HepG2 (cell line): ENCODE data around the gene GRIP1. TPM values are rescaled to one million over a fixed set of nuclear protein-coding genes. Genes with fewer than 3 reads are reported as not detected.

Source experiments
- ATAC-seq: fragments of 200-7000 bp; cut with Tn5 transposase; 3 replicates; pipeline ENCODE4 v1.9.1; 2020; ENCODE audit warnings: mild to moderate bottlenecking, moderate library complexity
- BruUV-seq: library from RNA; stranded (reverse); fragments of 400-500 nt; replicated peaks from 2 replicates; lab custom pipeline; 2021; lab: Mats Ljungman, UMichigan
- CTCF ChIA-PET: fragments of 300-600 bp; formaldehyde crosslinking; extraction: SDS; loops from one replicate; lab custom pipeline; 2021; ENCODE audit warnings: low total read pairs, inconsistent platforms, low intra/inter-chr PET ratio; lab: Yijun Ruan, JAX
- POLR2A ChIA-PET: fragments of 350-600 bp; sonication (Branson Sonifier 250); formaldehyde crosslinking; loops from one replicate; lab custom pipeline; 2020; ENCODE audit warnings: antibody characterized with exemption, inconsistent platforms; lab: Yijun Ruan, JAX
- DNase-seq: peaks from one replicate; pipeline ENCODE4 v3.0.0-alpha.2; 2015; ENCODE audit warnings: low spot score
- FAIRE-seq: peaks from 3 replicates; lab custom pipeline; 2011; peaks lifted over from hg19 to GRCh38; lab: Jason Lieb, UNC
- H2AFZ ChIP-seq: one replicate; pipeline ENCODE4 v1.6.1; 2011; ENCODE audit warnings: low read length, inconsistent platforms
- H3K27ac ChIP-seq: fragments of 300-600 bp; 3 replicates; pipeline ENCODE4 v1.8.0; 2011; ENCODE audit warnings: mixed run types, mild to moderate bottlenecking, mixed read lengths, low read length, inconsistent platforms; ENCODE audit not compliant: insufficient read depth; ENCODE audit errors: extremely low read length
- H3K27me3 ChIP-seq, 2 experiments: fragments of 200-600 bp in 1 of 2; 2 replicates in 1 of 2; 3 replicates in 1 of 2; pipeline versions ENCODE4 v1.6.0 to v1.8.0; 2011; ENCODE audit warnings: low read length in 2 of 2, mild to moderate bottlenecking in 2 of 2, moderate library complexity in 2 of 2, inconsistent platforms in 1 of 2; ENCODE audit not compliant: insufficient read depth in 2 of 2, control insufficient read depth in 1 of 2
- H3K36me3 ChIP-seq, 2 experiments: fragments of 200-600 bp in 1 of 2; replicated peaks in 1 of 2; 2 replicates in 1 of 2; 3 replicates in 1 of 2; pipeline versions ENCODE4 v1.5.1 to v1.8.0; 2011; ENCODE audit warnings: low read length in 2 of 2, inconsistent platforms in 1 of 2; ENCODE audit not compliant: insufficient read depth in 2 of 2, control insufficient read depth in 1 of 2
- H3K4me1 ChIP-seq: 2 replicates; pipeline ENCODE4 v1.5.1; 2012; ENCODE audit warnings: low read length, inconsistent platforms; ENCODE audit not compliant: insufficient read depth
- H3K4me2 ChIP-seq: 2 replicates; pipeline ENCODE4 v1.6.0; 2011; ENCODE audit warnings: low read depth, low read length, inconsistent platforms
- H3K4me3 ChIP-seq, 3 experiments: fragments of 200-600 bp in 1 of 3; sonication (generic), shearing (Covaris generic) in 1 of 3; replicated peaks in 1 of 3; 2 replicates each; pipeline ENCODE4 v1.5.1; 2011 to 2016; ENCODE audit warnings: low read length in 3 of 3, inconsistent platforms in 2 of 3, low read depth in 2 of 3, mild to moderate bottlenecking in 2 of 3, control low read depth in 1 of 3, mixed read lengths in 1 of 3; ENCODE audit not compliant: insufficient read depth in 1 of 3
- H3K79me2 ChIP-seq: one replicate; pipeline ENCODE4 v1.6.1; 2011; ENCODE audit warnings: low read length, inconsistent platforms; ENCODE audit not compliant: insufficient read depth
- H3K9ac ChIP-seq: 2 replicates; pipeline ENCODE4 v1.6.0; 2011; ENCODE audit warnings: mild to moderate bottlenecking, low read depth, low read length, inconsistent platforms; ENCODE audit not compliant: insufficient read depth
- H3K9me3 ChIP-seq: 2 replicates; pipeline ENCODE4 v1.5.1; 2012; ENCODE audit warnings: mild to moderate bottlenecking, low read length
- H4K20me1 ChIP-seq: 2 replicates; pipeline ENCODE4 v1.6.0; 2011; ENCODE audit warnings: inconsistent platforms, mild to moderate bottlenecking, low read length, moderate library complexity; ENCODE audit not compliant: insufficient read depth
- AKNA ChIP-seq: sonication (generic); formaldehyde crosslinking; IDR thresholded peaks from 2 replicates; pipeline ENCODE4 v1.4.0; 2020; ENCODE audit warnings: missing genetic modification reagents, borderline replicate concordance
- JUNB ChIP-seq: sonication (generic); formaldehyde crosslinking; IDR thresholded peaks from 2 replicates; pipeline ENCODE4 v1.8.0; 2022; ENCODE audit warnings: missing genetic modification reagents, mild to moderate bottlenecking, borderline replicate concordance
- LRRFIP1 ChIP-seq: sonication (generic); formaldehyde crosslinking; conservative IDR thresholded peaks from 2 replicates; pipeline ENCODE4 v1.4.0; 2020; ENCODE audit warnings: missing genetic modification reagents
- MEIS1 ChIP-seq: sonication (generic); formaldehyde crosslinking; IDR thresholded peaks from 2 replicates; pipeline ENCODE4 v1.9.0; 2021; ENCODE audit warnings: mild to moderate bottlenecking, missing genetic modification reagents, moderate library complexity, borderline replicate concordance
- NR2F1 ChIP-seq, 2 experiments: fragments of 450-650 bp in 1 of 2; formaldehyde crosslinking in 1 of 2; IDR thresholded peaks; 2 replicates each; pipeline versions ENCODE4 v1.5.0 to v1.6.1; 2016 to 2020; ENCODE audit warnings: mild to moderate bottlenecking in 1 of 2, missing compliant biosample characterization in 1 of 2, missing genetic modification reagents in 1 of 2, moderate library complexity in 1 of 2
- PHF21A ChIP-seq: sonication (generic); formaldehyde crosslinking; IDR thresholded peaks from 2 replicates; pipeline ENCODE4 v1.5.0; 2020; ENCODE audit warnings: mild to moderate bottlenecking, missing genetic modification reagents
- THAP11 ChIP-seq: IDR thresholded peaks from 2 replicates; pipeline ENCODE4 v1.6.1; 2016; ENCODE audit warnings: missing biosample characterization, missing genetic modification reagents
- U2AF1 ChIP-seq: fragments of 200-400 bp; formaldehyde crosslinking; optimal IDR thresholded peaks from 2 replicates; pipeline ENCODE3; 2017; ENCODE audit warnings: mild to moderate bottlenecking, low read depth, low read length
- ZBTB3 ChIP-seq: sonication (generic); formaldehyde crosslinking; IDR thresholded peaks from 2 replicates; pipeline ENCODE4 v1.4.0; 2020; ENCODE audit warnings: low read depth, mild to moderate bottlenecking, moderate library complexity, missing genetic modification reagents, borderline replicate concordance
- ZNF251 ChIP-seq: sonication (generic); formaldehyde crosslinking; IDR thresholded peaks from 2 replicates; pipeline ENCODE4 v1.9.0; 2021; ENCODE audit warnings: mild to moderate bottlenecking, missing genetic modification reagents
- ZNF766 ChIP-seq: sonication (generic); formaldehyde crosslinking; IDR thresholded peaks from 2 replicates; pipeline ENCODE4 v1.5.0; 2020; ENCODE audit warnings: missing genetic modification reagents, borderline replicate concordance
- ZZZ3 ChIP-seq: sonication (generic); formaldehyde crosslinking; IDR thresholded peaks from 2 replicates; pipeline ENCODE4 v1.4.0; 2020; ENCODE audit warnings: missing genetic modification reagents, mild to moderate bottlenecking, borderline replicate concordance
- WGBS: methylation state at CpG from one replicate; pipeline ENCODE4 v1.1.6; 2017; ENCODE audit warnings: low lambda C conversion rate; 5-methylcytosine and 5-hydroxymethylcytosine counted together
- in situ Hi-C: cut with HindIII; loops from 2 replicates; pipeline ENCODE4 v1.10.0; 2017; ENCODE audit warnings: low pct_unique_long_range_greater_than_20kb; ENCODE audit not compliant: extremely low pct_ligation_motif_present
- intact Hi-C: fragments of 100-400 bp; cut with micrococcal nuclease; formaldehyde crosslinking; loops from one replicate; pipeline ENCODE4 v1.10.0; 2022; ENCODE audit not compliant: unreplicated experiment
- polyA plus RNA-seq, 8 experiments: library from polyadenylated mRNA; depleted of rRNA in 3 of 8; stranded (reverse) in 7 of 8; unstranded in 1 of 8; fragments of >200 nt; fragmentation: Illumina TruSeq in 4 of 8; extraction: Trizol in 4 of 8; gene quantifications; 2 replicates each; pipeline versions ENCODE4 v1.2.1 to v1.2.3, GENCODE V29; 2011 to 2016; ENCODE audit warnings: low read depth in 4 of 8, missing spikeins in 1 of 8, mixed read lengths in 1 of 8; ENCODE audit not compliant: insufficient read depth in 1 of 8
- total RNA-seq, 5 experiments: library from RNA; depleted of rRNA; stranded (reverse); fragments of >200 nt; fragmentation: Illumina TruSeq; extraction: Trizol; gene quantifications; 2 replicates each; pipeline ENCODE4 v1.2.3, GENCODE V29; 2016; ENCODE audit warnings: low read depth in 1 of 5

GRIP1 gene
- total and polyA plus RNA-seq, 2 of the 13 experiments (the other 11 are each of a cell fraction or from before 2014, with no cell fraction given): not detected

- Histone ChIP-seq H3K27me3 (peaks cover 0 to 5% of the 10 kb centered on the region in 2 experiments; a peak in 2 of 5 replicates), H3K4me1 (no peaks in the 10 kb centered on the region), H2AFZ (no peak overlapping the region), H3K4me2 (no peak overlapping the region), H3K9me3 (no peaks in the 10 kb centered on the region), H3K79me2 (no peaks in the 10 kb centered on the region), H3K36me3 (no peaks in the 10 kb centered on the region), H3K9ac (no peak overlapping the region)
- in situ Hi-C loops (no loop called here), intact Hi-C loops (no loop called here)
- POLR2A ChIA-PET: no interaction called here
- no peak for DNase-seq
- ATAC-seq: no peak
- WGBS: 8% methylated on average over 3 of the region's 3 CpGs
- FAIRE-seq: no peak
- CTCF ChIA-PET: no interaction called here
- TF ChIP-seq ZZZ3 (CRISPR knock-in tag) (no peak), JUNB (CRISPR knock-in tag) (no peak), U2AF1 (no peak), ZNF766 (CRISPR knock-in tag) (no peak), ZNF251 (CRISPR knock-in tag) (no peak), MEIS1 (no peak), PHF21A (CRISPR knock-in tag) (no peak), ZBTB3 (CRISPR knock-in tag) (no peak)
- TF ChIP-seq, all 625 proteins: peak for 0
- Histone ChIP-seq H3K27ac (no peak overlapping the region), H3K4me3 (no peak overlapping the region), H4K20me1 (no peaks in the 10 kb centered on the region)
- BruUV-seq: no TSS peak
These were observed 4.9 kb upstream of the GRIP1 start for GRCh38 chr12:66683822-66684221.

- in situ Hi-C loops: no loop called here
- no peak overlapping the region for H3K4me3 ChIP-seq
- H2AFZ ChIP-seq: no peak overlapping the region
- H3K79me2 ChIP-seq: no peaks in the 10 kb centered on the region
- H3K4me1 ChIP-seq: no peaks in the 10 kb centered on the region
- H3K9ac ChIP-seq: no peak overlapping the region
- WGBS: 29% methylated on average over 6 of the region's 6 CpGs
- POLR2A ChIA-PET: no interaction called here
- no peaks in the 10 kb centered on the region for H3K9me3 ChIP-seq
- no peaks in the 10 kb centered on the region for H3K36me3 ChIP-seq
- H3K4me2 ChIP-seq: no peak overlapping the region
- ATAC-seq: no peak
- no peaks in the 10 kb centered on the region for H4K20me1 ChIP-seq
- FAIRE-seq: no peak
- intact Hi-C loops: no loop called here
- H3K27ac ChIP-seq: no peak overlapping the region
- H3K27me3 ChIP-seq: peaks cover 0 to 5% of the 10 kb centered on the region in 2 experiments; a peak in 2 of 5 replicates
- no peak for DNase-seq
- CTCF ChIA-PET: no interaction called here
- no TSS peak for BruUV-seq
- TF ChIP-seq AKNA (CRISPR knock-in tag): no peak
- no peak for TF ChIP-seq NR2F1 (CRISPR knock-in tag; IDR thresholded peaks at IDR 0.05)
- no peak for TF ChIP-seq LRRFIP1 (CRISPR knock-in tag)
- TF ChIP-seq THAP11 (CRISPR knock-in tag): no peak
These were observed 4.2 kb upstream of the GRIP1 start for GRCh38 chr12:66683073-66683472.
